ENCODE measurements around the gene DYNC1LI1. TPM values are rescaled to one million over a fixed set of nuclear protein-coding genes. Genes with fewer than 3 reads are reported as not detected.

DYNC1LI1 gene
- total RNA-seq, 1 experiment from 2014 or later: 56.2 TPM

DNA sequence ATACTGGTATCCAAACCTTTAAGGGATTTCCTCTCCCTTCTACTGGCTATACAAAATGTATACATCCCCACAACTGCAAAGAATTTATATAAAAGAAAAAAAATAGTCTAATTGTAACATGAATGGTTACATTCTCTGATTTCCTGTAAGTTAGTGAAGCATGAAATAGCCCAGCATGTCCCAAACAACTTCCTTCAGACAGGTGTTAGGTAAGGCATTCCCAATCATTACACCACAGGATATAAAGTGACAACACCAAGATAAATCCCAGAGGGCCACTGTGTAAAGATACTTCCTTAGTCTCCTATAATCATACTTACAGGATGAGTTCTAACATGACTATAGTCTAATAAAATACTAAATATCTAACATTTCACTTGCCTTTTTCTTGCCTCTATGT, 75.6 kb downstream of the DYNC1LI1 start:
- no peaks in the 10 kb centered on the region for H3K9me3 ChIP-seq (ENCODE audit: control insufficient read depth, low read depth, low read length)
- TF ChIP-seq, protein P1, sequence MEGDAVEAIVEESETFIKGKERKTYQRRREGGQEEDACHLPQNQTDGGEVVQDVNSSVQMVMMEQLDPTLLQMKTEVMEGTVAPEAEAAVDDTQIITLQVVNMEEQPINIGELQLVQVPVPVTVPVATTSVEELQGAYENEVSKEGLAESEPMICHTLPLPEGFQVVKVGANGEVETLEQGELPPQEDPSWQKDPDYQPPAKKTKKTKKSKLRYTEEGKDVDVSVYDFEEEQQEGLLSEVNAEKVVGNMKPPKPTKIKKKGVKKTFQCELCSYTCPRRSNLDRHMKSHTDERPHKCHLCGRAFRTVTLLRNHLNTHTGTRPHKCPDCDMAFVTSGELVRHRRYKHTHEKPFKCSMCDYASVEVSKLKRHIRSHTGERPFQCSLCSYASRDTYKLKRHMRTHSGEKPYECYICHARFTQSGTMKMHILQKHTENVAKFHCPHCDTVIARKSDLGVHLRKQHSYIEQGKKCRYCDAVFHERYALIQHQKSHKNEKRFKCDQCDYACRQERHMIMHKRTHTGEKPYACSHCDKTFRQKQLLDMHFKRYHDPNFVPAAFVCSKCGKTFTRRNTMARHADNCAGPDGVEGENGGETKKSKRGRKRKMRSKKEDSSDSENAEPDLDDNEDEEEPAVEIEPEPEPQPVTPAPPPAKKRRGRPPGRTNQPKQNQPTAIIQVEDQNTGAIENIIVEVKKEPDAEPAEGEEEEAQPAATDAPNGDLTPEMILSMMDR (conservative IDR thresholded peaks at IDR 0.05): no peak
- H3K27ac ChIP-seq (ENCODE audit: insufficient read length, low read depth, low read length): no peak overlapping the region
- no peak overlapping the region for H4K5ac ChIP-seq (ENCODE audit: insufficient read length, low read depth, low read length)
- Mint-ChIP-seq H3K36me3 (ENCODE audit: insufficient read depth in 1 of 3, low read depth in 3 of 3) (peaks cover 3 to 8% (median 5%) of the 10 kb centered on the region in 3 experiments; a peak in 4 of 7 replicates), H3K27ac (no peak overlapping the region), H3K9me3 (no peaks in the 10 kb centered on the region; a peak in 1 of 5 replicates), H3K27me3 (ENCODE audit: low read depth) (no peaks in the 10 kb centered on the region), H3K4me1 (0 out of 4 replicates have a peak, but pooled peaks cover 0 to under 1% of the 10 kb centered on the region in 2 experiments), H3K4me3 (no peak overlapping the region)
- no peak overlapping the region for H3K9ac ChIP-seq (ENCODE audit: extremely low read depth, insufficient read length, low read length)
- H3K14ac ChIP-seq (ENCODE audit: insufficient read depth, low read length): no peak overlapping the region
- H3K79me2 ChIP-seq (ENCODE audit: insufficient read depth, low read length): no peaks in the 10 kb centered on the region; the same call in 1 of the 2 replicates
- no peak overlapping the region for H4K91ac ChIP-seq (ENCODE audit: insufficient read length, low read depth, low read length)
- H2BK120ac ChIP-seq (ENCODE audit: low read depth, low read length, poor library complexity, severe bottlenecking): no peak overlapping the region
- H3K23me2 ChIP-seq (ENCODE audit: insufficient read length, low read depth, low read length, poor library complexity, severe bottlenecking): no peaks in the 10 kb centered on the region
- no peak overlapping the region for H4K8ac ChIP-seq (replicated peaks; ENCODE audit: insufficient read length, low read depth, low read length)
- no peaks in the 10 kb centered on the region for H3K27me3 ChIP-seq (ENCODE audit: insufficient read depth, low read length)
- no peak overlapping the region for H2BK15ac ChIP-seq (ENCODE audit: low read depth, low read length)
- H3T11ph ChIP-seq (ENCODE audit: low read length): no peak overlapping the region
- no peaks in the 10 kb centered on the region for H3K79me1 ChIP-seq (ENCODE audit: insufficient read depth, low read depth, low read length, poor library complexity, severe bottlenecking)
- no peak overlapping the region for H3K4ac ChIP-seq (ENCODE audit: low read depth, low read length)
- H3K4me2 ChIP-seq (ENCODE audit: insufficient read depth, insufficient read length, low read length): no peak overlapping the region
- no peak overlapping the region for H2BK12ac ChIP-seq (ENCODE audit: insufficient read length, low read depth, low read length)
- H4K20me1 ChIP-seq (ENCODE audit: control insufficient read depth, insufficient read depth, insufficient read length): no peaks in the 10 kb centered on the region
- H3K23ac ChIP-seq (ENCODE audit: insufficient read length, low read depth, low read length): no peak overlapping the region
- no peak overlapping the region for H2BK5ac ChIP-seq (ENCODE audit: insufficient read length, low read length)
- no peak overlapping the region for H3K18ac ChIP-seq (ENCODE audit: insufficient read length, low read depth, low read length)
- no peak overlapping the region for H2AFZ ChIP-seq (ENCODE audit: low read length)
- no peaks in the 10 kb centered on the region for H3K4me1 ChIP-seq (ENCODE audit: insufficient read depth, low read length)
- no peak overlapping the region for H2AK5ac ChIP-seq (ENCODE audit: insufficient read length, low read length)
- no peak for DNase-seq
- H2BK20ac ChIP-seq (ENCODE audit: low read depth, low read length, poor library complexity, severe bottlenecking): no peak overlapping the region
- no peak overlapping the region for H3K56ac ChIP-seq (ENCODE audit: insufficient read length, low read depth, low read length)

Data from H9 (cell line).